Measurements from ENCODE around the gene DNAH10.

Gene DNAH10

GRCh38 chr12:123941000-123941399, 178.9 kb downstream of the DNAH10 start:
- TF ChIP-seq REST (IDR thresholded peaks at IDR 0.05; ENCODE audit: low read depth) (no peak), FOXM1 (IDR thresholded peaks at IDR 0.05; ENCODE audit: borderline replicate concordance, low read depth) (no peak), RAD21 (IDR thresholded peaks at IDR 0.05; ENCODE audit: low read depth) (no peak), NFIC (IDR thresholded peaks at IDR 0.05) (no peak), TAF1 (IDR thresholded peaks at IDR 0.05; ENCODE audit: low read depth) (no peak)

DNA sequence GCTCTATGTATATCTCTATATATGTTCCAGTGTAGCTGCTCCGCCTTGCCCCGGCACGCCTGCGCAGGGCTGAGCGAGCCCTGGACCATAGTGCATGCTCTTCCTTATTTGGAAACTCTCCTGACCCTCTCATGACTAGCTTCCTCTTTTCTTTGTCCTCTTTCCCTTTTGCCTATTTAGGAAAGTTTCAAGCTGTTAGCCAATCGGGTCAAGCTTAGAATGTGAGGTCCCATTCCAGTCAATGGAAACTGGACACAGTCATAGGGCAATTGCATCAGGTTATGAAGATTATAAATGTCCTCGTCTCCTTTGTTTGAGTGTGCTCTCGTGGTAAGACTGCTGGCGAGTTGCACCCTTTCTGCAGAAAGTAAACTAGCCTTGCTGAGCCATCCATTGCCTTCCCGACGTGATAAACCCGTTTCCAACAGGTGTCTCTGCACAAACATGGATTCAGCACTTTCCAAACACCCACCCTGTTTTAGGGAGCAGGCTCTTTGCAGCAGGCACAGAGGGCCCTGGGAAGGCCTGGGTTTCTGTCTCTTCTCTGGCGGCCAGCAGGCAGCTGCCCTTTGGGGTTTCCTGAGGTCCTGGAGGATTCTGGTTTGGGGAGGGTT, 179.6 kb downstream of the DNAH10 start:
- TF ChIP-seq CEBPB (IDR thresholded peaks at IDR 0.05) (no peak), USF1 (IDR thresholded peaks at IDR 0.05) (no peak), EGR1 (IDR thresholded peaks at IDR 0.05) (no peak)

GRCh38 chr12:123942238-123942653, 180.1 kb downstream of the DNAH10 start:
- TF ChIP-seq TAF1 (IDR thresholded peaks at IDR 0.05; ENCODE audit: low read depth) (no peak), CEBPB (IDR thresholded peaks at IDR 0.05) (no peak), REST (IDR thresholded peaks at IDR 0.05; ENCODE audit: low read depth) (no peak), NFIC (IDR thresholded peaks at IDR 0.05) (no peak), FOXM1 (IDR thresholded peaks at IDR 0.05; ENCODE audit: borderline replicate concordance, low read depth) (no peak)

DNA sequence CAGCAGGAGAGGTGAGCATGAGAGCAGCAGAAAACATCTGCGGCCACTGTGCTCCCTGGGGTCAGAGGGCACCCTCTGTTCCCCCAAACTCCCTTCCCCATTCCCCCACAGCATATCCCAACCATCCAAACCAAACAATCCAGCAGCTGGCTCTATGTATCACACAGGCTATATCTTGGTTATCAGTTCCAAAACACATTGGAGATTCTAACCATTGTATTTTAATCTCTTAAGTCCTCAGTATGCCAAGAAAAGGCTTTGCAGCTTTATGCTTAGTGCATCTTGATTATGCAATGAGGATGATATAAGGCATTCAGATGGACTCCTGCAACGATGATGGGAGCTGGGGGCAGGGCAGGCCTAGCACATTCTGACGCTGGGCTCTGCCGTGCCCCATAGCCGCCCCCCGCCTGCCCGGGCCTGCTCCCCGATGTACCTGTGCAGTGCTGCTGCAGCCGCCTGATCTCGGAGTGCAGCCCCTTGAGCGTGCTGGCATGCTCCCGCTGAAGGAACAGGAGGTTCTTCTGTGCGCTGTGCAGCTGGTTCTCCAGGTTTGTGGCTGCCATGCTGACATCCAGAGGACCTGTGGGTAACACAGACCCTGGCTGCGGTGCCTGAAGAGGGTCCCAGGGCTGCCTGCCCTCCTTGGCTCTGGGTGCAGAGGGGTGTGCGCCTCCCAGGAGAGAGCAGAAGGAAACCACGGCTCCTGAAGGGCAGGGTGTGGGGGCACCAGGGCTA, 181.0 kb downstream of the DNAH10 start:
- TF ChIP-seq FOXM1 (IDR thresholded peaks at IDR 0.05; ENCODE audit: borderline replicate concordance, low read depth): no peak
- TF ChIP-seq, protein P1, sequence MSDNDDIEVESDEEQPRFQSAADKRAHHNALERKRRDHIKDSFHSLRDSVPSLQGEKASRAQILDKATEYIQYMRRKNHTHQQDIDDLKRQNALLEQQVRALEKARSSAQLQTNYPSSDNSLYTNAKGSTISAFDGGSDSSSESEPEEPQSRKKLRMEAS (IDR thresholded peaks at IDR 0.05): no peak
- TF ChIP-seq EGR1 (IDR thresholded peaks at IDR 0.05): no peak
- no peak for TF ChIP-seq CREB1 (IDR thresholded peaks at IDR 0.05; ENCODE audit: low read depth)

- TF ChIP-seq TAF1 (IDR thresholded peaks at IDR 0.05; ENCODE audit: low read depth) (no peak), YY1 (IDR thresholded peaks at IDR 0.05; ENCODE audit: low read depth) (no peak), NFIC (IDR thresholded peaks at IDR 0.05) (no peak), RAD21 (IDR thresholded peaks at IDR 0.05; ENCODE audit: low read depth) (no peak), TEAD4 (IDR thresholded peaks at IDR 0.05) (no peak), CREB1 (IDR thresholded peaks at IDR 0.05; ENCODE audit: low read depth) (no peak), ZBTB7A (IDR thresholded peaks at IDR 0.05; ENCODE audit: low read depth) (no peak), TCF12 (IDR thresholded peaks at IDR 0.05; ENCODE audit: low read depth) (no peak), REST (IDR thresholded peaks at IDR 0.05; ENCODE audit: low read depth) (no peak), FOXM1 (IDR thresholded peaks at IDR 0.05; ENCODE audit: borderline replicate concordance, low read depth) (no peak), USF1 (IDR thresholded peaks at IDR 0.05) (no peak), EGR1 (IDR thresholded peaks at IDR 0.05) (no peak), CEBPB (IDR thresholded peaks at IDR 0.05) (no peak), EP300 (IDR thresholded peaks at IDR 0.05; ENCODE audit: borderline replicate concordance) (no peak)
- TF ChIP-seq, protein P1 (IDR thresholded peaks at IDR 0.05): no peak
Observed at GRCh38 chr12:123943816-123944215, 181.7 kb downstream of the DNAH10 start.

Measured in Ishikawa (cell line).